Ramos (cell line): ENCODE measurements around the gene NCL.
"Not testable (repeated sequence)": the region's sequence is repeated elsewhere in the genome, so short reads cannot be mapped to it uniquely, and the experiment has no call there.

ENCODE experiments used
- in situ Hi-C: fragments of 300-500 bp; cut with MboI; formaldehyde crosslinking; loops from one replicate; pipeline ENCODE4 v1.14.3; 2022; ENCODE audit warnings: low sequenced_read_pairs; ENCODE audit not compliant: unreplicated experiment

The NCL gene

GRCh38 chr2:231433990-231434389 lies 30.3 kb downstream of the NCL start:
- in situ Hi-C loops, result no loop called here

- in situ Hi-C loops, result no loop called here
Observed at GRCh38 chr2:231431606-231432005, 32.7 kb downstream of the NCL start.

GRCh38 chr2:231430437-231430836 lies 33.8 kb downstream of the NCL start:
- in situ Hi-C loops, result not testable (repeated sequence)

- in situ Hi-C loops, result no loop called here
Observed at GRCh38 chr2:231429901-231430300, 34.4 kb downstream of the NCL start.

- in situ Hi-C loops, result no loop called here
Observed at GRCh38 chr2:231429152-231429551, 35.1 kb downstream of the NCL start.

- in situ Hi-C loops, result no loop called here
Observed at GRCh38 chr2:231427116-231427515, 37.2 kb downstream of the NCL start.

GRCh38 chr2:231425811-231426703 lies 38.2 kb downstream of the NCL start:
- in situ Hi-C loops, result no loop called here

- in situ Hi-C loops, result no loop called here
Observed at GRCh38 chr2:231425291-231425810, 38.9 kb downstream of the NCL start.

GRCh38 chr2:231423176-231423575 lies 41.1 kb downstream of the NCL start:
- in situ Hi-C loops, result loop anchor here (25.0 kb wide), 1 partner anchor 311 kb away; no protein-coding TSS in a partner anchor

GRCh38 chr2:231422056-231422455 lies 42.2 kb downstream of the NCL start:
- in situ Hi-C loops, result loop anchor here (25.0 kb wide), 1 partner anchor 310 kb away; no protein-coding TSS in a partner anchor

GRCh38 chr2:231421051-231421580 lies 43.2 kb downstream of the NCL start:
- in situ Hi-C loops, result loop anchor here (25.0 kb wide), 1 partner anchor 309 kb away; no protein-coding TSS in a partner anchor

- in situ Hi-C loops, result loop anchor here (25.0 kb wide), 1 partner anchor 307 kb away; no protein-coding TSS in a partner anchor
Observed at GRCh38 chr2:231418820-231419640, 45.3 kb downstream of the NCL start.

GRCh38 chr2:231415029-231415428 lies 49.3 kb downstream of the NCL start:
- in situ Hi-C loops, result loop anchor here (25.0 kb wide), 1 partner anchor 303 kb away; no protein-coding TSS in a partner anchor

- in situ Hi-C loops, result loop anchor here (25.0 kb wide), 1 partner anchor 302 kb away; no protein-coding TSS in a partner anchor
Observed at GRCh38 chr2:231413921-231414476, 50.3 kb downstream of the NCL start.

- in situ Hi-C loops, result loop anchor here (25.0 kb wide), 1 partner anchor 301 kb away; no protein-coding TSS in a partner anchor
Observed at GRCh38 chr2:231413456-231413855, 50.8 kb downstream of the NCL start.

GRCh38 chr2:231412618-231412963 lies 51.7 kb downstream of the NCL start:
- in situ Hi-C loops, result loop anchor here (25.0 kb wide), 1 partner anchor 300 kb away; no protein-coding TSS in a partner anchor

GRCh38 chr2:231411831-231412617 lies 52.3 kb downstream of the NCL start:
- in situ Hi-C loops, result loop anchor here (25.0 kb wide), 1 partner anchor 300 kb away; no protein-coding TSS in a partner anchor

- in situ Hi-C loops, result loop anchor here (25.0 kb wide), 1 partner anchor 299 kb away; no protein-coding TSS in a partner anchor
Observed at GRCh38 chr2:231411237-231411636, 53.0 kb downstream of the NCL start.
